ENCODE data around the gene NHLRC4.

The NHLRC4 gene

DNA sequence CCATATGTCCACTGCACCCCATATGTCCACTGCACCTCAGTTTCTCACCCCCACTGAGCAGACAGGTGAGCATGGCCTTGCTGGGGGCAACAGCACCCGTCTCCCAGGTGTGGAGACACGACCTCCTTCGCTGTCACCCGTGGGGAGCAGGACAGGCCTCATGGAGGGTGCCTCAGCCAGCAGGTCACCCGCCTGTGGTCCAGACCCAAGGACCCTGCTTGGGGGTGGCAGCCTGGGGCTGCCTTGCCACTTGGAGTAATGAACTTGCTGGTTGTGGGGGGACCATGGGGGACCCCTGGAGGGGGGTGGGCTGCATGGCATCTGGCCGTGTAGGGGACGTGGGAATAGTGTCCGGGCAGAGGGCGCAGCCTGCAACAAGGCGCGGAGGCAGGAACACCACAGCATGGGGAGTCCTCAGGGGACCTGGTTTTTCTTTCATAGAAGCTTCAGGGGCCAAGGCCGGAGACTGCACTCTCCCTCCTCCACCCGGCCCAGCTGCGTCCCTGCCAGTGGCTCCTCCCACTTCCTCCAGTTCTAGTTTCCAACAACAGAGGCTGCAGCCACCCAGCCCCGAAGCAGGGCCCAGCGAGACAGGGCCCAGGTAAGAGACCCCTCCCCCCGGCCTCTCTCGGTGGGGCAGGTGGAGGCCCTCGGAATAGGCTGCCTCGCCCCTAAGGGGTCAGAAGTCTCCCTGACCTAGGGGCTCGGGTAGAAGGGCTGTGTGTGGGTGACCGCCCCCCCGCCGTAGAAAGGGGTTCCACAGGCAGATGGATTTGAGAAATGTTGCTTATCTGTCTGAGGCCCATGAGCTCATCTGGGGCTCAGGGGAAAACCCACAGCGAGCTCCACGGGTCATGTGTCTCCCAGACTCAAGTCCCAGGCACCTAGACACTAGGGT is at the start of gene NHLRC4:
NHLRC4 (plus strand) TSS at position 531 of the 898 bp plus-strand sequence. CDS start 1,043 bp downstream, outside the sequence.
- peak; percentile 58 for DNase-seq

DNA sequence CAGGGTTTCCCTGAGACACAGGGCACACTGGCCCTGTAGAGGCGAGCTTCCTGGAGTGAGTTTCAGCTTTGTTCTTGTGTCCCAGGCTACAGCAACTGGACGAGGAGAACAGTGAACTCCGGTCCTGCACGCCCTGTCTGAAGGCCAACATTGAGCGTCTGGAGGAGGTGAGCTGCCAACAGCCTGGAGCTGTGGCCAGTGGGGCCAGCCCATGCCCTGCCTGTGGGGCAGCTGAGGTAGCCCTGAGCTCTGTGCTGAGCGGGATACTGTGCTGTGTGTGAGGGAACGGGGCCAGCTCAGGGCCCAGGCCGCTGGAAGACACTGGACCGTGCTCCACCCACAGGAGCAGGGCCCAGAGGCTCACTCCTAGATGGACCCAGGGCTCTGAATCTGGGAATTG is 47.9 kb upstream of the NHLRC4 start:
- no peak for DNase-seq

DNA sequence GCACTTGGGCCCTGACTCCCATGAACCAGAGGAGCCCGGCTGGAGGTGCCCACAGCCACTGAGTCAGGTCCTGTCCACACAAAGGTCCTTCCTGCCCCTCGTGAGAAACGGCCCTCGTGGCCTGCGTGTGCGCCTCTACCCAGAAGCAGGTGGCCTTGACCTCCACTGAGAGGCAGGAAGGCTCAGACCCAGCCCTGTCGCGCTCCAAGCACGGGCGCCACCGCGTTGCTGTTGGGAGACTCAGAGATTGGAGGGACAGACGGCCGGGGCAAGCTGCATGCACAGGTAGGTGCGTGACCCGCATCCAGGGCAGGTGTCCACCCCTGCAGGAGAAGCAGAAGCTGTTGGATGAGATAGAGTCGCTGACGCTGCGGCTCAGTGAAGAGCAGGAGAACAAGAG is 47.4 kb upstream of the NHLRC4 start:
- no peak for DNase-seq

- no peak for DNase-seq
Measured at GRCh38 chr16:519841-520687, 46.7 kb upstream of the NHLRC4 start.

- no peak for DNase-seq
Measured at GRCh38 chr16:520847-521246, 46.0 kb upstream of the NHLRC4 start.

GRCh38 chr16:521381-522210 is 45.2 kb upstream of the NHLRC4 start:
- DNase-seq, result no peak

DNA sequence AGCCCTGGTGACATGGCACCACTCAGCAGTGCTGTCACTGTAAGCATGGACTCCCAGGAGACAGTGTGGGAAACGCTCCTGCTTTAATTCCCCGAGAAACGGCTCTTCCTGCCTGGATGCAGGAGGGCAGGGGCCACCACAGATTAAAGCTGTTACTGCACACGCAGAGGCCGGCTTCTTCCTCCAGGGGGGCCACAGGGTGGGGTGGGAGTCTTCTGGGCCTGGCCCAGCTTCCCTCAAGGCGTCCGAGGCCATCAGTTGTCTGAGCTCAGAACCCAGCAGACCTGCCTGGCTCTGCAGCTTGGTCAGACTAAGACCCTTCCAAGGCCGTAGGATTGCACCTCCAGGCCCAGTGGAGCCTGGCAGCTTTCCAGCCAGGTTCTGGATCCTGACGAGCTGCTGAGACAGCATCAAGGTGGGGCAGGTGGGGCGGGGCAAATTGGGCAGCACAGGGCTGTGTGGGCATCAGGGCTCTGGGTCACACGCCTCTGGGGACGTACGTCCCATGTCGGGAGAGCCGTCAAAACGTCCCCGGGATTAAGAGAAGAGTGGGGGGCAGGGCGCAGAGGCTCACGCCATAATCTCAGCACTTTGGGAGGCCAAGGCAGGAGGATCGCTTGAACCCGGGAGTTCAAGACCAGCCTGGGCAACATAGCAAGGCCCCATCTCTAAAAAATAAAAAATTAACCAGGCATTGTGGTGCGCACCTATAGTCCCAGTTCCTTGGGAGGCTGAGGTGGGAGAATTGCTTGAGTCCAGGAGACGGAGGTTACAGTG is 44.3 kb upstream of the NHLRC4 start:
- no peak for DNase-seq

GRCh38 chr16:523097-523741 is 43.6 kb upstream of the NHLRC4 start:
- DNase-seq, result no peak

GRCh38 chr16:524274-525040 is 42.3 kb upstream of the NHLRC4 start:
- no peak for DNase-seq

- no peak for DNase-seq
Measured at GRCh38 chr16:525123-525519, 41.7 kb upstream of the NHLRC4 start.

DNA sequence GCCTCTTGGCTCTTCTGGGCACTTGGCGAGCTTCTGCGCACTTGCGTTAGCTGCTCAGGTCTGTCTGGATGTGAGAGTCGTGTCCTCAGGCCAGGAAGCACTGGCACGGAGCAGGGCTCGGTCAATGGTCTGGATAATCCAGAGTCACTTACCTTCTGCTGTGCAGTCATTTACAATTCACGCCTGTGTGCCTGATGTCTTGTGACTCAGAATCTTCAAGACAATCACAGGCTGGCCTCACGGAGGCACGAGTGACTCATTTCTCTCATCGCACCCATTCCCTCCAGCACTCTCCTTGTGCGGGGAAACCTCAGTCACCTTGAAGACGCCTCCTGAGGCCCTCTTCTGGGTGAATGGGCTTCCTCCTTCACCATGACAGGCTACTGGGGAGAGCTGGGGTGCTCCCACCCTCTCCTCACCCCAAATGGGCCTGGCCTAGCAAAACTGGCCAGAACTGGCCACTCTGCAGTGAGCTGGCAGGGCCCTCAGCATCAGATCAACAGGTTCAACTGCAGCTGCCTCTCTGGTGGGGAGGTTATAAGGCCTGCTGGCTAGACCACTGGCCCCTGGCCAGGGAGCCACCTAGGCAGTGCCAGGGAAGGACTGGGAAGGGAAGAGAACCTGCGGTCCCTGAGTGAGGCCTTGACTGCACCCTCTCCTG is 41.2 kb upstream of the NHLRC4 start:
- DNase-seq, result no peak

DNA sequence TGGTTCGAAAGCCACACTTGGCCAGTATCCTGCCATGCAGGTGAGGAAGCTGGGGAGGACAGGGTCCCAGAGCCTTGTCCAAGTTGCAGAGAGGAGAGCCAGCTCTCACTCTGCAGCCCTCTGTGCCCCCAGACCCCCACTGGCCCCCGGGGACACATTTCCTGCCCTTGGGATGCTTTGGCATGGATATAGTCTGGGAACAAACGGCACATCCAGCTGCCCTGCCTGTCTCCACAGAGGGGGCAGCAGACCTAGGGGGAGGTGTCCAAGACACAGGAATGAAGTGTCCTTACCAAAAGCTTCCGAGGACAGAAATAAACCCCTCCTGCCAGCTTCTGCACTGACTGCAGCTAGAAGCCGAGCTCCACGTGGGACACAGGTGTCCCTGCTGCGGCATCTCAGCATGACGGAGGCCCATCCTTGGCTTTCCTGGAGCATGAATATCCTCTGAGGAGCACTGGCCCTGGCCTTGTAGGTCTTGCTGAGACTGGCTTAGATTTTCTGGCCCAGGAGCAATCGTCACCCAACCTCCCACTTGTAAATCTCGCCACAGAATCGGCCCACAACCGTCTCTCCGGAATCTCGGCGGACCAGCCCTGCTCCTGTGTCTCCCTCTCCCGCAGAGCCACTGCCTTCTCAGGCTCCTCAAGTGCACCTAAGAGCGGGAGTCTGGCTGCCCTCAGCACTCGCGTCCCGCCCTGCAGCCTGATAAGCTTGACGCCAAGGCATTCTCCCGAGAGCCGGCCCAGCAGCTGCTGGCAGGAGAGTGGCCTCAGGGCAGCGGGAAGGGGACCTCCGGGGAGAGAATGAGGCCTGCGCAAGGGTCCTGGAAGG is 40.4 kb upstream of the NHLRC4 start:
- no peak for DNase-seq

- DNase-seq, result peak; percentile 68
Measured at GRCh38 chr16:527015-527903, 39.5 kb upstream of the NHLRC4 start, which contains the start of gene CAPN15. TSS of gene CAPN15 (plus strand) at chr16:527712. CDS start at chr16:546839, 19,127 bp downstream.

DNA sequence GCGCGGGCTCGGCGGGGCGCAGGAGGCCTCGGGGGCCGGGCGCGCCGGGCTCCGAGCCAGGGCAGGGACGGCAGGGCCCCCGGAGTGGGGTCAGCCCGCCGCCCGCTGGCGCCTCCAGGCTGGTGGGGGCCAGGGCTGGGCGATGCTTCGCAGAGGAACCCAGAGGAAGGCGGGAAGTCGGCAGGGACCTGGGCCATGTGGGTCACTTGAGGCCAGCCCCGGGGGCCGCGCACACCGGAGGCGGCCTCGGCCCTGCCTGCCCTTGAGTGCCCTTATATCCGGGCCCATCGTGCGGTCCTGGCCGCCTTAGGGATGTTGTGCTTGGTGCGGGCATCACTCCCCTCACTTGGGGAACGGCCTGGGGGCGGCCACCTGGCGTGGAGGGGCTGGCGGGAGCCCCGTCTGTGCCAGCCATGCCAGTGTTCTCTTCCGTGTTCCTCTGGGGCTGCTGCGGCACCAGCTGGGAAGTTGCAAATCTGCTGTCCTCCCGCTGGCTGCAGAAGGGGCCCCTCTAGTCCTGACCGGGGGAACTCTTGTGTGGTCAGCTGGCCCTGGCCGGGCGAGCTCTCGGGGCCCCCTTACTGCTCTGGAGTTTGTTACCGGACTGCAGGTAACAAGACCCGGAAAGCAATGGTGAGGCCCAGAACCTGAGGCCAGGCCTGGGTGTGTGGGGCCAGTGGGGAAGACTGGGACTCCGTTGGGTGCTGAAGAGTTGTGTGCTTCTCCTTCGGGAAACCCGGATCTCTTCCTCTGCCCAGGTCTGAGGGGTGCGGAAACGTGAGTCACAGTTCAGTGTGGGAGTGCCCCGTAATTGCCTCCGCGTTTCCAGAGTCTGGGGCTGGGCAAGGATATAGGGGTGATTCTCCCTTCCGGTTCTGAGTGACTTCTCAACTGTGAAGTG is 38.4 kb upstream of the NHLRC4 start:
- DNase-seq, result no peak

DNA sequence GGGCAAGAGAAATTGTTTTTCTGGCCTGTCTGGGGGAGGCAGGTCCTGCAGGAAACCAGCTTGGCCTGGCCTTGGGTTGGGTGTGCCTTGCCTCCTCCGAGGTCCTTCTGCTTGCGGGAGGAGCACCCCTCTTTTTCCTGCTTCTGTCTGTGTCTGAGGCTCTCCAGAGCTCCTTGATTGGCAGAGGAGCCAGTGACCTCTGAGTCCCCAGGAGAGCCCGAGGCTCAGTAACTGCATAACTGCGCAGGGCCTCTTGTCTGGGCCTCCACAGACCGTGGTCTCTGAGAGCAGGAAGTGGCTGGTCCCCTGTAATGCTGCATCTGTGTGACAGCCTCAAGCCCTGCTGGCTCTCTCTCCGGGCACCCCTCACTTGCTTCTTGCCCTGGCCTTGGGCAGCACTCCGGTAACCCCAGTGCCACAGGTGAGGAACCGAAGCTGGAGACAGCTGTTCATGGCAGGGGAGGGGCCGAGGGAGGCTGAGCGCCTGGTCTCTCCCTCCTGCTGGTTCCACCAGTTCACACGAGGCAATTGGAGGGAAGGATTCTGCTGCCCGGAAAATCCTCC is 37.7 kb upstream of the NHLRC4 start:
- no peak for DNase-seq

- no peak for DNase-seq
Measured at GRCh38 chr16:530111-530817, 36.5 kb upstream of the NHLRC4 start.
